Brain microvascular endothelial cell (primary cell): ENCODE measurements around the gene BCAP31.
"Not testable (repeated sequence)": the region's sequence is repeated elsewhere in the genome, so short reads cannot be mapped to it uniquely, and the experiment has no call there.

Source experiments
- DNase-seq: peaks from one replicate; pipeline ENCODE4 v3.0.0-alpha.2; 2020
- H3K27ac ChIP-seq: fragments of 250-450 bp; sonication (Bioruptor Pico); 2 replicates; pipeline ENCODE4 v1.5.1; 2020; ENCODE audit warnings: mild to moderate bottlenecking, moderate library complexity
- H3K27me3 ChIP-seq: fragments of 250-450 bp; sonication (Bioruptor Pico); replicated peaks from 2 replicates; pipeline ENCODE4 v1.5.1; 2020; ENCODE audit warnings: mild to moderate bottlenecking
- H3K36me3 ChIP-seq: fragments of 250-450 bp; sonication (Bioruptor Pico); replicated peaks from 2 replicates; pipeline ENCODE4 v1.5.1; 2020; ENCODE audit warnings: mild to moderate bottlenecking
- H3K4me3 ChIP-seq: 2 replicates; pipeline ENCODE4 v1.5.1; 2011; ENCODE audit warnings: low read depth, mild to moderate bottlenecking, control low read depth, low read length, moderate library complexity
- in situ Hi-C: cut with HindIII; loops from 2 replicates; pipeline ENCODE4 v1.10.0; 2017; ENCODE audit warnings: low sequenced_read_pairs, low pct_ligation_motif_present
- TF ChIP-seq, protein P1 (sequence below): IDR thresholded peaks from 2 replicates; pipeline ENCODE4 v1.5.1; 2011; ENCODE audit warnings: low read depth, mild to moderate bottlenecking, moderate library complexity, low read length, control low read depth, inconsistent platforms; ENCODE audit errors: missing control alignments

BCAP31 gene

DNA sequence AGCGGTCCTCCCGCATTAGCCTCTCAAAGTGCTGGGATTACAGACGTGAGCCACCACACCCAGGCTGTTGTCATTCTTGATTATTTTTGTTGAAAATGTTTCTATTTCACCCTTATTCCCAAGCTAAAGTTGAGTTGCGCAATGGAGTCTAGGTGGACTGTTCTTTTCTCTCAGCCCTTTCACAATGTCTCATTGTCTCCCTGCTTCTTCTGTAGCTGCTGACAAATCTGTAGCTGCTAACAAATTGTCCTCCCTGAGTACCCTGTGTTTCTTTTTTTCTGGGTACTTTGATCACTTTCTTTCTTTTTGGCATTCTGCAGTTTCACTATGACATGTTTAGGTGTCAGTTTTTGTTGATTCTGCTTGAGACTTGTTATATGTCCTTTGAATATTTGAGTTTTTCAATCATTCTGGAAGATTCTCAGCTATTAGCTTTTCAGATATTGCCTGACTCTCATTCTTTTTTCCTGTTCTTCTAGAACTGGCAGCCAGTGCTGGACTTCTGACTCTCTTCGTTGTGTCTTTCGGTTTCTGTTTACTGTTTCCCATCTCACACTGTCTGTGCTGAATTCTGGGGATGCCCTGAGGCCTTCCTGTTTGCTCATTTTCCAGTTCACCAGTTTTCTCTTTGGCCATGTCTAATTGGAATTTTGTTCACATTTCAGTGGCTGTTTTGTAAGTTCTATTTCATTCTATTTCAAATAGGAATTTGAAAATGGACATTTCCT, 7.1 kb upstream of the BCAP31 start:
- Histone ChIP-seq H3K36me3 (no peaks in the 10 kb centered on the region), H3K27me3 (no peaks in the 10 kb centered on the region), H3K27ac (no peak overlapping the region), H3K4me3 (no peak overlapping the region)
- DNase-seq, result no peak
- in situ Hi-C loops, result no loop called here
- TF ChIP-seq, protein P1, sequence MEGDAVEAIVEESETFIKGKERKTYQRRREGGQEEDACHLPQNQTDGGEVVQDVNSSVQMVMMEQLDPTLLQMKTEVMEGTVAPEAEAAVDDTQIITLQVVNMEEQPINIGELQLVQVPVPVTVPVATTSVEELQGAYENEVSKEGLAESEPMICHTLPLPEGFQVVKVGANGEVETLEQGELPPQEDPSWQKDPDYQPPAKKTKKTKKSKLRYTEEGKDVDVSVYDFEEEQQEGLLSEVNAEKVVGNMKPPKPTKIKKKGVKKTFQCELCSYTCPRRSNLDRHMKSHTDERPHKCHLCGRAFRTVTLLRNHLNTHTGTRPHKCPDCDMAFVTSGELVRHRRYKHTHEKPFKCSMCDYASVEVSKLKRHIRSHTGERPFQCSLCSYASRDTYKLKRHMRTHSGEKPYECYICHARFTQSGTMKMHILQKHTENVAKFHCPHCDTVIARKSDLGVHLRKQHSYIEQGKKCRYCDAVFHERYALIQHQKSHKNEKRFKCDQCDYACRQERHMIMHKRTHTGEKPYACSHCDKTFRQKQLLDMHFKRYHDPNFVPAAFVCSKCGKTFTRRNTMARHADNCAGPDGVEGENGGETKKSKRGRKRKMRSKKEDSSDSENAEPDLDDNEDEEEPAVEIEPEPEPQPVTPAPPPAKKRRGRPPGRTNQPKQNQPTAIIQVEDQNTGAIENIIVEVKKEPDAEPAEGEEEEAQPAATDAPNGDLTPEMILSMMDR, result no peak

DNA sequence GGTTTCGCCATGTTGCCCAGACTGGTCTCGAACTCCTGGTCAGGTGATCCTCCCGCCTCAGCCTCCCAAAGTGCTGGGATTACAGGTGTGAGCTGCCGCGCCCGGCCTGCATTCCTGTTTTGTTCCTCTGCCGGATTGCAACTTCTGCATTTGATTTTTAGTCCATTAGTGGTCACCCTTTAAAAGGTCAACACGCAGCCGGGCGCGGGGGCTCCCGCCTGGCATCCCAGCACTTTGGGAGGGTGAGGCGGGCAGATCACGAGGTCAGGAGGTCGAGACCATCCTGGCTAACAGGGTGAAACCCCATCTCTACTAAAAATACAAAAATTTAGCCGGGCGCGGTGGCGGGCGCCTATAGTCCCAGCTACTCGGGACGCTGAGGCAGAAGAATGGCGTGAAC, 5.9 kb upstream of the BCAP31 start:
- H3K27ac ChIP-seq, DNase-seq, in situ Hi-C loops, H3K36me3 ChIP-seq, H3K27me3 ChIP-seq, H3K4me3 ChIP-seq: not testable (repeated sequence)

DNA sequence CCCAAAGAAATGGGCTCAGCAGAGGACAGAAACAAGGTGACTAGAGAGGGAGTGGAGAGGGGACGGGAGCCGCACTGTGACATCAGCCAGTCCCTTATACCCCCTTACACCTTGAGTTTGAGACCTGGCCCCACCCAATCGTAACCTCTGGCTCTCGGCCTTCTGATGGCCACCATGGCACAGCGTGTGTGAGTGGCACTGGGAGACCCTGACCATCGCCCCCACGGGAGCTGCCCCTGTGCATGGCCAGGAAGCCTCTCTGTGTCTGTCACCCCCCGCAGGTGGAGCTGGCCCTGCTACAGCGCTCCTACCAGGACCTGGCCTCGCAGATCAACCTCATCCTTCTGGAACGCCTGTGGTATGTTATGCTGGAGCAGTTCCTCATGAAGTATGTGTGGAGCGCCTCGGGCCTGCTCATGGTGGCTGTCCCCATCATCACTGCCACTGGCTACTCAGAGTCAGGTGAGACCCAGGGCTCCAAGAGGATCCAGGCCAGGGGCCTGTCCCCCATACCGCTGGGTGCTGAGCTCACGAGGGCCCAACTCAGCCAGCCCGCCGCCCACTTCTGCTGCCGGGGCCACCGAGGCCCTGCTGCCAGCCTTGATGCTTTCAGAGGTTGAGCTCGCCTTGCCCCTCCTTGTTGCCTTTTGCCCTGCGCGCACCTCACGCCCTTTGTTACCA, 4.9 kb upstream of the BCAP31 start:
- H3K27ac ChIP-seq, result no peak overlapping the region
- H3K4me3 ChIP-seq, result no peak overlapping the region
- DNase-seq, result no peak
- H3K27me3 ChIP-seq, result no peaks in the 10 kb centered on the region
- in situ Hi-C loops, result no loop called here
- H3K36me3 ChIP-seq, result no peaks in the 10 kb centered on the region
- TF ChIP-seq, protein P1, result no peak

DNA sequence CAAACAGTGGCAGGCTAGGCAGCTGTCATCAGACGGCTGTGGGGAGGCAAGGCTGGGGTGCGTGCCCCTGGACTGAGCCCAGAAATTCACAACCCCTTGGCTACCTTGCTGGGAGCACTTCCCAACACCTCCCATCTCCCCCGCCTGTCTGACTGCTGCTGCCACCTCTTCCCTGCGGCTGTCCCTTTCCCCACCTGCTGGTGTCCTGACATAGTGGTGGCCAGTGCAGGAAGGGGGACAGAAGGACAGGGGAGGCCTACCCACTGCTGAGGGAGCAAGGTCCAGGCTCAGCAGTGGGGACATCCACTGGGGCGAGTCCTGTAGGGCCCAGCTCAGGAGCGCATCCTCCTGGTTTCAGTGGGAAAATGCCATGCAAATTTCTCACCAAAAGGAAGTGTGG, 3.9 kb upstream of the BCAP31 start:
- Histone ChIP-seq H3K36me3 (no peaks in the 10 kb centered on the region), H3K4me3 (no peak overlapping the region), H3K27me3 (no peaks in the 10 kb centered on the region), H3K27ac (no peak overlapping the region)
- DNase-seq, result no peak
- TF ChIP-seq, protein P1, result no peak
- in situ Hi-C loops, result no loop called here

DNA sequence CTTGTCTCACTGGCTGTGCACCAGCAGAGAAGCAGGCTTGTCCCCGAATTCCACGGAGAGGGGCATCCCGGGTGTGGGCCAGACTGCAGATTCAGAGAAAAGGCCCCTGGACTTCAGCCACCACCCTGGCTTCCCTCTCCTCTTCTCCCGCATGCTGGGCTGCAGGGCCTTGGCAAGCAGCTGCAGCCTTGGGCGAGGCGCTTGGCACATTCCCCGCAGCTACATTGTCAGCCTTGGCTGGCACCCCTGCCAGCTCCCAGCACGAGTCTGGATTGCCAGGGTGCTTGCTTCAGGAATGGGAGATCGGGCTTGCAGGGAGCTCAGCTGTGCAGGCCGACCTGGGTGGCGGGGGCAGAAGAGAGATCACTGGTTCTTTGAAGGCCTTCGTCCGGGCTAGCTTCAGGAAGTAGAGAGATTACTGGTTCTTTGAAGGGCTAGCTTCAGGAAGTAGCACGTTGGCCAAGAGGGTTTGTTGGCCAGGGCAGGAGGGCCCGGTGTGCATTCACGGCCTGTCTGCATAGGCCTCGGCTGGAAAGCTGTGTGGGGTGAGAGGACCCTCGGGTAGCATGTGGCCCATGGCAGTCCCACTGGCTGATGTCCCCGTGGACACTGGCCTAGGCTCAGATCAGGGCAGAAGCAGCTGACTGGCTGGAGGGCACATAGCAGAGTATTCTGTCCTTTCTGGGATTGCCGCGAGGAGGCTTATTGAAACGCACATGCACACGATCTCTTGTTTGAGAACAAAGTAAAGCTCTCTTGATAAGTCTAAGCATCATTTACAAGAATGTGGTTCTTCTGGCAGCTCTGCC, 3.1 kb upstream of the BCAP31 start:
- H3K36me3 ChIP-seq, result no peaks in the 10 kb centered on the region
- no peaks in the 10 kb centered on the region for H3K27me3 ChIP-seq
- no peak for DNase-seq
- in situ Hi-C loops, result no loop called here
- no peak overlapping the region for H3K4me3 ChIP-seq
- H3K27ac ChIP-seq, result peak overlapping the region; percentile 59
- TF ChIP-seq, protein P1, result no peak
